Skeletal muscle cell (primary cell): ENCODE measurements around the gene IL6.
"Not testable (repeated sequence)": the region's sequence is repeated elsewhere in the genome, so short reads cannot be mapped to it uniquely, and the experiment has no call there.

Experiments used
- DNase-seq: peaks from one replicate; pipeline ENCODE4 v3.0.0-alpha.2; 2010; ENCODE audit warnings: low read depth
- H3K4me3 ChIP-seq: 2 replicates; pipeline ENCODE4 v1.5.1; 2011; ENCODE audit warnings: low read depth, mild to moderate bottlenecking, control low read depth, low read length, moderate library complexity

The IL6 gene

DNA sequence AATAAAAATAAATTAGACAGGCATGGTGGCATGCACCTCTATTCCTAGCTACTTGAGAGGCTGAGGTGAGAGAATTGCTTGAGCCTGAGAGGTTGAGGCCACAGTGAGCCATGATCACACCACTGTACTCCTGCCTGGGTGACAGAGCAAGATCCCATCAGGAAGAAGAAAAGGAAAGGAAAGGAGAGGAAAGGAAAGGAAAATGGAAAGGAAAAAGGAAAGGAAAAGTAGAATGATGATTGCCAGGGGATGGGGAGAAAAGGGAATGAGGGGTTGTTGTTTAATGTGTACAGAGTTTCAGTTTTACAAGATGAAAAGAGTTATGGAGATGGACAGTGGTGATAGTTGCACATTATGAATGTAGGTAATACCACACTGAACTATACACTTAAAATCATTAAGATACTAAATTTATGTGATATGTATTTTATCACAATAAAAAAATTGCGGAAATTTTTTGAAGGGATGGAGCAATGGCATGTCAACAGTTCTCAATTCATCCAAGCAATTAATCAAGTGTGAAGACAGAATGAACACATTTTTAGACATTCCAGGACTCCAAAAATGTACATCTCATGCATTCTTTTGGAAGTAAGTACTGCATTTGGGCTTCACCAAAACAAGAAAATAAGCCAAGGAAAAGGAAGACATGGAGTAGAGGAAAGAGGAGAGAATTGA, 44.3 kb downstream of the IL6 start:
- no peak overlapping the region for H3K4me3 ChIP-seq
- no peak for DNase-seq

DNA sequence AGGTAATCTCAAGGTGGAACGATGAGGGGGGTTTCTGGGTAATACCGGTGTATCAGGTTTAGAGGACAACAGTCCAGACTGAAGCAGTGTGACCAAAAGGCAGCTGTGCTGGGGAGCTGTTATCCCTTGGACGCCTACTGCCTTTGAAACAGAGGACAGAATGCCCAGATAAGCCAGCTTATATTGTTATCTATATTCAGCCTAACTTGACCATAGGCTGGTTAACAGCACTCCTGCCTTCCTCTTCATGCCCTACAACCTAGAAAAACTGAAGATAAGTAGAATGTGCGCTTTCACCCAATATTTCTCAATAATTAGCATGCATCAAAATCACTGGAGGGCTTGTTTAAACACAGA, 44.9 kb downstream of the IL6 start:
- no peak for DNase-seq
- no peak overlapping the region for H3K4me3 ChIP-seq

DNA sequence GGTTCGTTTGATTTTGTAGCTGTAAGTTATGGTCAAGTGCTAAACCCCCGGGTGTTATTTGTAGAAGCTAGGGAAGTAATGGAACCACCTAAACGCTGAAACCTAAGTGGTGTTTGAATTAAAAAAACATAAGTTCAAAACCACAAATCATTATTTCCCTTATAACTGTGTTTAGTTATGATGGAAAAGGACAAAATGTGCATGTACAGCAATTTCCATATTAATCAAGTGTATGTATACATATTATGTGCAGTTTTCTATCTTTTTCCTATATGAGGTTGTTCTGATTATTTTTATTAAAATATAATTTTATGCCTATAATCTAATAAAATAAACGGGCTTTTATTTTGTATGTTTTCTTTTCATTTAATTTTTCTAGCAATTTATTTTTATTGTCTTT, 45.9 kb downstream of the IL6 start:
- no peak for DNase-seq
- H3K4me3 ChIP-seq = no peak overlapping the region

GRCh38 chr7:22776964-22777363, 50.0 kb downstream of the IL6 start:
- no peak for DNase-seq
- no peak overlapping the region for H3K4me3 ChIP-seq

DNA sequence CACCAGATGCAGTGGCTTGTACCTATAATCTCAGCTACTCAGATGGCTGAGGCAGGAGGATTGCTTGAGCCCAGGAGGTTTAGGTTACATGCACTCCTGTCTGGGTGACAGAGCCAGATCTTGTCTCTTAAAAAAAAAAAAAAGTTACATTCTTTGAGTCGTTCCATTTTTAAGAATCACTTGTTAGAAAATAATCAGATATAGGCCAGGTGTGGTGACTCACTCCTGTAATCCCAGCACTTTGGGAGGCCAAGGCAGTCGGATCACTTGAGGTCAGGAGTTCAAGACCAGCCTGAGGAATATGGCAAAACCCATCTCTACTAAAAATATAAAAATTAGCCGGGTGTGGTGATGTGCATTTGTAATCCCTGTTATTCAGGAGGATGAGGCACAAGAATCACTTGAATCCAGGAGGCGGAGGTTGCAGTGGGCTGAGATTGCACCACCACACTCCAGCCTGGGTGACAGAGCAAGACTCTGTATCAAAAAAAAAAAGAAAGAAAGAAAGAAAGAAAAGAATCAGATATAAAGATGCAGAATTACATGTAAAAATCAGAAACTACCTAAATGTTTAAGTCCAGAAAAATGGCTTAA, 52.8 kb downstream of the IL6 start:
- H3K4me3 ChIP-seq = not testable (repeated sequence)

GRCh38 chr7:22781230-22781711, 54.3 kb downstream of the IL6 start:
- no peak overlapping the region for H3K4me3 ChIP-seq
- DNase-seq = peak; percentile 55

More for the DNA sequence above, 52.8 kb downstream of the IL6 start:
- DNase-seq = not testable (repeated sequence)
